Endothelial cell of umbilical vein (primary cell): ENCODE measurements around the gene SELENON. TPM values are rescaled to one million over a fixed set of nuclear protein-coding genes. Genes with fewer than 3 reads are reported as not detected.

Experiments used
- BruUV-seq: library from RNA; stranded (reverse); fragments of 400-500 nt; replicated peaks from 2 replicates; lab custom pipeline; 2021; lab: Mats Ljungman, UMichigan
- CTCF ChIA-PET: fragments of 300-600, 350-600 bp; sonication (Branson Sonifier 250); formaldehyde crosslinking; loops from one replicate; lab custom pipeline; 2021; ENCODE audit warnings: antibody characterized with exemption, inconsistent platforms; lab: Charles Lee
- POLR2A ChIA-PET: fragments of 300-600, 350-600 bp; sonication (Branson Sonifier 250); formaldehyde crosslinking; loops from one replicate; lab custom pipeline; 2021; ENCODE audit warnings: antibody characterized with exemption, inconsistent platforms; lab: Charles Lee
- DNase-seq: peaks from one replicate; pipeline ENCODE4 v3.0.0-alpha.2; 2011; ENCODE audit warnings: low read depth, low spot score
- FAIRE-seq: peaks from 2 replicates; lab custom pipeline; 2011; peaks lifted over from hg19 to GRCh38; lab: Jason Lieb, UNC
- H2AFZ ChIP-seq: 2 replicates; pipeline ENCODE4 v1.6.0; 2012; ENCODE audit warnings: low read depth, low read length, control low read depth, inconsistent platforms
- H3K27ac ChIP-seq: 2 replicates; pipeline ENCODE4 v1.5.1; 2011; ENCODE audit warnings: low read depth, mild to moderate bottlenecking, control low read depth, low read length, moderate library complexity; ENCODE audit not compliant: insufficient read depth
- H3K27me3 ChIP-seq, 2 experiments: 2 replicates each; pipeline versions ENCODE4 v1.6.0 to v1.6.1; 2011; ENCODE audit warnings: low read length in 2 of 2, mixed read lengths in 1 of 2; ENCODE audit not compliant: control insufficient read depth in 2 of 2, insufficient read depth in 2 of 2
- H3K36me3 ChIP-seq, 2 experiments: 2 replicates in 1 of 2; 3 replicates in 1 of 2; pipeline ENCODE4 v1.5.1; 2011; ENCODE audit warnings: low read length in 2 of 2, mild to moderate bottlenecking in 1 of 2, moderate library complexity in 1 of 2; ENCODE audit not compliant: control insufficient read depth in 2 of 2, insufficient read depth in 2 of 2; ENCODE audit errors: extremely low read depth in 1 of 2
- H3K4me1 ChIP-seq: 3 replicates; pipeline ENCODE4 v1.5.1; 2011; ENCODE audit warnings: mild to moderate bottlenecking, low read length; ENCODE audit not compliant: control insufficient read depth, insufficient read depth; ENCODE audit errors: extremely low read depth
- H3K4me2 ChIP-seq: 2 replicates; pipeline ENCODE4 v1.6.1; 2011; ENCODE audit warnings: low read length, control low read depth, mixed read lengths; ENCODE audit not compliant: insufficient read depth
- H3K4me3 ChIP-seq, 3 experiments: fragments of 200-600 bp in 1 of 3; sonication (generic), shearing (Covaris generic) in 1 of 3; replicated peaks in 1 of 3; 2 replicates each; pipeline ENCODE4 v1.5.1; 2011 to 2016; ENCODE audit warnings: control low read depth in 3 of 3, low read length in 3 of 3, mild to moderate bottlenecking in 2 of 3, inconsistent platforms in 1 of 3, low read depth in 1 of 3, moderate library complexity in 1 of 3; ENCODE audit not compliant: insufficient read depth in 1 of 3
- H3K79me2 ChIP-seq: 2 replicates; pipeline ENCODE4 v1.6.0; 2012; ENCODE audit warnings: low read length, inconsistent platforms; ENCODE audit not compliant: control insufficient read depth, insufficient read depth
- H3K9ac ChIP-seq: replicated peaks from 2 replicates; pipeline ENCODE3; 2011; ENCODE audit warnings: low read length, control low read depth; ENCODE audit not compliant: insufficient read depth; ENCODE audit errors: extremely low read depth
- H3K9me1 ChIP-seq: replicated peaks from 3 replicates; pipeline ENCODE4 v1.6.0; 2011; ENCODE audit warnings: mild to moderate bottlenecking, low read length; ENCODE audit not compliant: control insufficient read depth, insufficient read depth; ENCODE audit errors: extremely low read depth
- H3K9me3 ChIP-seq: replicated peaks from 2 replicates; pipeline ENCODE4 v1.5.1; 2012; ENCODE audit warnings: low read length, inconsistent platforms; ENCODE audit not compliant: control insufficient read depth, insufficient read depth
- H4K20me1 ChIP-seq: replicated peaks from 2 replicates; pipeline ENCODE3; 2011; ENCODE audit warnings: mild to moderate bottlenecking, low read length; ENCODE audit not compliant: control insufficient read depth, insufficient read depth; ENCODE audit errors: extremely low read depth
- EZH2 ChIP-seq: IDR thresholded peaks from 2 replicates; pipeline ENCODE4 v1.6.1; 2012; ENCODE audit warnings: borderline replicate concordance, low read depth, mild to moderate bottlenecking, moderate library complexity, low read length, inconsistent platforms; ENCODE audit not compliant: severe bottlenecking
- FOS ChIP-seq: IDR thresholded peaks from 2 replicates; pipeline ENCODE4 v1.6.1; 2011; ENCODE audit warnings: mild to moderate bottlenecking, low read length, moderate library complexity, borderline replicate concordance; ENCODE audit not compliant: insufficient read depth
- GATA2 ChIP-seq: IDR thresholded peaks from 2 replicates; pipeline ENCODE4 v1.7.0; 2011; ENCODE audit warnings: low read depth, mild to moderate bottlenecking, moderate library complexity, mixed read lengths, low read length; ENCODE audit not compliant: insufficient read length, insufficient read depth
- JUN ChIP-seq: IDR thresholded peaks from 2 replicates; pipeline ENCODE4 v1.6.1; 2011; ENCODE audit warnings: borderline replicate concordance, low read depth; ENCODE audit not compliant: insufficient read length, insufficient read depth
- MYC ChIP-seq: IDR thresholded peaks from one replicate; pipeline ENCODE4 v1.6.1; 2011; ENCODE audit warnings: mild to moderate bottlenecking, low read depth, low read length
- POLR2A ChIP-seq: IDR thresholded peaks from 2 replicates; pipeline ENCODE4 v1.6.1; 2012; ENCODE audit warnings: low read depth, mild to moderate bottlenecking, control low read depth, low read length
- POLR2AphosphoS5 ChIP-seq: IDR thresholded peaks from 2 replicates; pipeline ENCODE4 v1.6.1; 2012; ENCODE audit warnings: low read depth, mild to moderate bottlenecking, control low read depth, low read length, moderate library complexity; ENCODE audit not compliant: insufficient read depth
- dilution Hi-C: fragments of 300-500 bp; cut with MboI; formaldehyde crosslinking; loops from one replicate; pipeline ENCODE4 v1.15.0; 2019; ENCODE audit warnings: low sequenced_read_pairs; ENCODE audit not compliant: extremely low pct_ligation_motif_present
- intact Hi-C: fragments of 100-400 bp; cut with micrococcal nuclease; formaldehyde crosslinking; loops from one replicate; pipeline ENCODE4 v1.10.0; 2022
- polyA plus RNA-seq, 4 experiments: library from polyadenylated mRNA; depleted of rRNA in 3 of 4; stranded (reverse) in 3 of 4; unstranded in 1 of 4; fragments of >200 nt; gene quantifications; 2 replicates each; pipeline versions ENCODE4 v1.2.1 to v1.2.3, GENCODE V29; 2011 to 2012; ENCODE audit warnings: missing spikeins in 1 of 4
- total RNA-seq: library from RNA; stranded (reverse); gene quantifications from 2 replicates; pipeline ENCODE4 v1.2.3, GENCODE V29; 2021
- TF ChIP-seq, protein P1 (sequence below), 2 donors: IDR thresholded peaks; 1 replicate in 1 of 2; 2 replicates in 1 of 2; pipeline ENCODE4 v1.5.1; 2011; ENCODE audit warnings: low read length in 2 of 2, mild to moderate bottlenecking in 2 of 2, moderate library complexity in 2 of 2, control low read depth in 1 of 2, inconsistent platforms in 1 of 2, low read depth in 1 of 2; ENCODE audit not compliant: insufficient read depth in 1 of 2; ENCODE audit errors: extremely low read depth in 1 of 2
- TF ChIP-seq, protein P2 (sequence below): IDR thresholded peaks from 2 replicates; pipeline ENCODE4 v1.6.1; 2011; ENCODE audit not compliant: insufficient read depth, insufficient read length

Gene SELENON
- total and polyA plus RNA-seq, 2 donors (not counting 3 experiments of a cell fraction or from before 2014, with no cell fraction given) = 117 to 182 TPM

DNA sequence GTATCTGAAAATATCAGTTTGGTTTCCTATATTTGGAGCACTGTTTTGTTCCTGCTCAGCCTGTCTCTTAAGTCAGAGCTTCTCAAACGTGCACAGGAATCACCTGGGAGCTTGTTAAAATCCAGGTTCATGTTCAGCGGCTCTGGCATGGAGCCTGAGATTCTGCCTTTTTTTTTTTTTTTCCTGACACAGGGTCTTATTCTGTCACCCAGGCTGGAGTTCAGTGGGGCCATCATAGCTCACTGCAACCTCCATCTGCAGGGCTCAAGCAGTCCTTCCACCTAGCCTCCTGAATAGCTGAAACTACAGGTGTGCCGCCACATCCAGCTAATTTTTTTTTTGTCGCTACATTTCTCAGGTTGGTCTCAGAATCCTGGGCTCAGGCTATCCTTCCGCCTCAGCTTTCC, 12.2 kb upstream of the SELENON start:
- no TSS peak for BruUV-seq
- TF ChIP-seq EZH2 (no peak), POLR2A (no peak), GATA2 (no peak), MYC (no peak), POLR2AphosphoS5 (no peak), FOS (no peak), JUN (no peak)
- TF ChIP-seq, protein P1, sequence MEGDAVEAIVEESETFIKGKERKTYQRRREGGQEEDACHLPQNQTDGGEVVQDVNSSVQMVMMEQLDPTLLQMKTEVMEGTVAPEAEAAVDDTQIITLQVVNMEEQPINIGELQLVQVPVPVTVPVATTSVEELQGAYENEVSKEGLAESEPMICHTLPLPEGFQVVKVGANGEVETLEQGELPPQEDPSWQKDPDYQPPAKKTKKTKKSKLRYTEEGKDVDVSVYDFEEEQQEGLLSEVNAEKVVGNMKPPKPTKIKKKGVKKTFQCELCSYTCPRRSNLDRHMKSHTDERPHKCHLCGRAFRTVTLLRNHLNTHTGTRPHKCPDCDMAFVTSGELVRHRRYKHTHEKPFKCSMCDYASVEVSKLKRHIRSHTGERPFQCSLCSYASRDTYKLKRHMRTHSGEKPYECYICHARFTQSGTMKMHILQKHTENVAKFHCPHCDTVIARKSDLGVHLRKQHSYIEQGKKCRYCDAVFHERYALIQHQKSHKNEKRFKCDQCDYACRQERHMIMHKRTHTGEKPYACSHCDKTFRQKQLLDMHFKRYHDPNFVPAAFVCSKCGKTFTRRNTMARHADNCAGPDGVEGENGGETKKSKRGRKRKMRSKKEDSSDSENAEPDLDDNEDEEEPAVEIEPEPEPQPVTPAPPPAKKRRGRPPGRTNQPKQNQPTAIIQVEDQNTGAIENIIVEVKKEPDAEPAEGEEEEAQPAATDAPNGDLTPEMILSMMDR (IDR thresholded peaks at IDR 0.05; ENCODE audit: extremely low read depth in 1 of 2, insufficient read depth in 1 of 2, low read depth in 1 of 2, low read length in 2 of 2) = no peak
- TF ChIP-seq, protein P2, sequence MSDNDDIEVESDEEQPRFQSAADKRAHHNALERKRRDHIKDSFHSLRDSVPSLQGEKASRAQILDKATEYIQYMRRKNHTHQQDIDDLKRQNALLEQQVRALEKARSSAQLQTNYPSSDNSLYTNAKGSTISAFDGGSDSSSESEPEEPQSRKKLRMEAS = no peak
- no peaks in the 10 kb centered on the region for H3K27me3 ChIP-seq

More for the DNA sequence above, 12.2 kb upstream of the SELENON start:
- no peak overlapping the region for H2AFZ ChIP-seq
- intact Hi-C loops (no loop called here), dilution Hi-C loops (no loop called here)
- no peaks in the 10 kb centered on the region for H3K4me1 ChIP-seq
- no peaks in the 10 kb centered on the region for H3K9me3 ChIP-seq
- FAIRE-seq = no peak
- CTCF ChIA-PET = interaction anchor here (0.9 kb wide), 1 partner anchor 12 kb away, joined by 3 read pairs; the partner anchor contains the start of gene SELENON
- H3K27ac ChIP-seq = no peak overlapping the region
- H3K79me2 ChIP-seq = no peaks in the 10 kb centered on the region
- no peaks in the 10 kb centered on the region for H4K20me1 ChIP-seq
- POLR2A ChIA-PET = interaction anchor here (0.5 kb wide), 1 partner anchor 180 kb away, joined by 4 read pairs; no protein-coding TSS in a partner anchor
- H3K9ac ChIP-seq = no peak overlapping the region
- H3K4me3 ChIP-seq = no peak overlapping the region
- H3K36me3 ChIP-seq = no peaks in the 10 kb centered on the region
- no peak for DNase-seq
- H3K9me1 ChIP-seq = no peaks in the 10 kb centered on the region
- H3K4me2 ChIP-seq = no peak overlapping the region
